Mesenchymal stem cell (in vitro differentiated cells and primary cell): ENCODE data around the gene CES4A. TPM values are rescaled to one million over a fixed set of nuclear protein-coding genes. Genes with fewer than 3 reads are reported as not detected.

Experiments
- DNase-seq: peaks from one replicate; pipeline ENCODE4 v3.0.0-alpha.2; 2013
- H2AFZ ChIP-seq: one replicate; pipeline ENCODE4 v1.6.1; 2013; ENCODE audit warnings: low read depth, mild to moderate bottlenecking, control low read depth, inconsistent platforms, low read length, moderate library complexity
- H2AK5ac ChIP-seq: 2 replicates; pipeline ENCODE4 v1.6.1; 2013; ENCODE audit warnings: low read length, moderate library complexity, mild to moderate bottlenecking, inconsistent platforms; ENCODE audit not compliant: severe bottlenecking
- H2BK120ac ChIP-seq: one replicate; pipeline ENCODE4 v1.6.1; 2013; ENCODE audit warnings: low read depth, mild to moderate bottlenecking, inconsistent platforms, low read length, moderate library complexity
- H2BK12ac ChIP-seq, 2 experiments: one replicate each; pipeline ENCODE4 v1.6.1; 2013; ENCODE audit warnings: inconsistent platforms in 2 of 2, low read length in 2 of 2, mild to moderate bottlenecking in 2 of 2, moderate library complexity in 2 of 2, control low read depth in 1 of 2
- H2BK15ac ChIP-seq: one replicate; pipeline ENCODE4 v1.6.1; 2013; ENCODE audit warnings: mild to moderate bottlenecking, low read depth, inconsistent platforms; ENCODE audit not compliant: poor library complexity, severe bottlenecking
- H2BK5ac ChIP-seq: 2 replicates; pipeline ENCODE4 v1.6.1; 2013; ENCODE audit warnings: low read depth, mild to moderate bottlenecking, low read length, control low read depth, inconsistent platforms; ENCODE audit not compliant: poor library complexity, severe bottlenecking
- H3K14ac ChIP-seq, 2 experiments: one replicate each; pipeline ENCODE4 v1.6.1; 2013; ENCODE audit warnings: inconsistent platforms in 2 of 2, low read length in 2 of 2, control low read depth in 1 of 2, mild to moderate bottlenecking in 1 of 2, moderate library complexity in 1 of 2
- H3K18ac ChIP-seq, 2 experiments: one replicate each; pipeline ENCODE4 v1.6.1; 2013; ENCODE audit warnings: inconsistent platforms in 2 of 2, low read length in 2 of 2, control low read depth in 1 of 2, low read depth in 1 of 2, mild to moderate bottlenecking in 1 of 2
- H3K23ac ChIP-seq, 2 experiments: one replicate each; pipeline ENCODE4 v1.6.1; 2013; ENCODE audit warnings: inconsistent platforms in 2 of 2, low read length in 2 of 2, mild to moderate bottlenecking in 2 of 2, moderate library complexity in 2 of 2, control low read depth in 1 of 2
- H3K27ac ChIP-seq: 2 replicates; pipeline ENCODE4 v1.5.1; 2013; ENCODE audit warnings: mild to moderate bottlenecking, moderate library complexity, low read length, control low read depth, inconsistent platforms; ENCODE audit not compliant: poor library complexity, severe bottlenecking
- H3K27me3 ChIP-seq, 2 experiments: 2 replicates each; pipeline versions ENCODE4 v1.6.1 to v1.7.0; 2013; ENCODE audit warnings: low read length in 2 of 2, mild to moderate bottlenecking in 2 of 2, moderate library complexity in 2 of 2, control low read depth in 1 of 2, inconsistent platforms in 1 of 2; ENCODE audit not compliant: control insufficient read depth in 1 of 2, insufficient read depth in 1 of 2
- H3K36me3 ChIP-seq, 2 experiments: 2 replicates each; pipeline versions ENCODE4 v1.6.1 to v1.7.0; 2013; ENCODE audit warnings: low read length in 2 of 2, control low read depth in 1 of 2, inconsistent platforms in 1 of 2, low read depth in 1 of 2, mild to moderate bottlenecking in 1 of 2; ENCODE audit not compliant: insufficient read depth in 2 of 2, control insufficient read depth in 1 of 2
- H3K4ac ChIP-seq, 2 experiments: one replicate each; pipeline ENCODE4 v1.6.1; 2013; ENCODE audit warnings: inconsistent platforms in 2 of 2, low read length in 2 of 2, mild to moderate bottlenecking in 2 of 2, moderate library complexity in 2 of 2, control low read depth in 1 of 2, low read depth in 1 of 2
- H3K4me1 ChIP-seq: 2 replicates; pipeline ENCODE4 v1.6.1; 2013; ENCODE audit warnings: low read depth, low read length, control low read depth; ENCODE audit not compliant: control insufficient read depth, insufficient read depth
- H3K4me2 ChIP-seq: 2 replicates; pipeline ENCODE4 v1.6.1; 2013; ENCODE audit warnings: low read length, mild to moderate bottlenecking, inconsistent platforms; ENCODE audit not compliant: poor library complexity, severe bottlenecking
- H3K4me3 ChIP-seq, 2 experiments: 2 replicates each; pipeline versions ENCODE4 v1.5.1 to v1.7.0; 2013; ENCODE audit warnings: low read length in 2 of 2, mild to moderate bottlenecking in 2 of 2, control low read depth in 1 of 2, low read depth in 1 of 2; ENCODE audit not compliant: insufficient read depth in 1 of 2
- H3K79me1 ChIP-seq: replicated peaks from 2 replicates; pipeline ENCODE4 v1.6.1; 2013; ENCODE audit warnings: mild to moderate bottlenecking, control low read depth, low read length, inconsistent platforms; ENCODE audit not compliant: poor library complexity, severe bottlenecking
- H3K9ac ChIP-seq: 2 replicates; pipeline ENCODE4 v1.7.0; 2013; ENCODE audit warnings: mild to moderate bottlenecking, low read length, moderate library complexity
- H3K9me3 ChIP-seq: 2 replicates; pipeline ENCODE4 v1.7.0; 2013; ENCODE audit warnings: mild to moderate bottlenecking, low read length; ENCODE audit not compliant: control insufficient read depth
- H4K8ac ChIP-seq: one replicate; pipeline ENCODE4 v1.6.1; 2013; ENCODE audit warnings: inconsistent platforms, mild to moderate bottlenecking, low read length, moderate library complexity
- H4K91ac ChIP-seq: one replicate; pipeline ENCODE4 v1.6.1; 2013; ENCODE audit warnings: mild to moderate bottlenecking, low read length, inconsistent platforms
- WGBS: methylation state at CpG from one replicate; pipeline ENCODE4 v1.1.7; 2013; ENCODE audit warnings: mixed read lengths; 5-methylcytosine and 5-hydroxymethylcytosine counted together
- polyA plus RNA-seq, 2 experiments: library from polyadenylated mRNA; stranded (reverse); fragments of 200-250 nt; gene quantifications; one replicate each; pipeline ENCODE4 v1.2.3, GENCODE V29; 2013

Gene CES4A
- 4.4 TPM for polyA plus RNA-seq (2013, experiment 1 of 2)
- polyA plus RNA-seq (2013, experiment 2 of 2) = 3.9 TPM

- Histone ChIP-seq H3K9me3 (no peaks in the 10 kb centered on the region), H3K14ac (peak within 1 kb of the TSS in 1 of 2 experiments; percentile 50), H2BK15ac (no peak within 1 kb of the TSS), H2AK5ac (no peak within 1 kb of the TSS), H3K27me3 (peaks cover 0 to 4% of the 10 kb centered on the region in 2 experiments), H4K91ac (no peak within 1 kb of the TSS), H3K36me3 (no peaks in the 10 kb centered on the region), H2BK12ac (no peak within 1 kb of the TSS), H4K8ac (no peak within 1 kb of the TSS), H3K18ac (no peak within 1 kb of the TSS), H3K23ac (peak within 1 kb of the TSS in 1 of 2 experiments; percentile 15), H3K27ac (no peak within 1 kb of the TSS), H3K4me3 (peak within 1 kb of the TSS in 1 of 2 experiments; percentile 11), H2BK120ac (no peak within 1 kb of the TSS), H3K4me1 (peaks cover 7% of the 10 kb centered on the region), H2AFZ (no peak within 1 kb of the TSS), H3K4ac (no peak within 1 kb of the TSS), H2BK5ac (no peak within 1 kb of the TSS), H3K9ac (peak within 1 kb of the TSS; percentile 8), H3K79me1 (no peaks in the 10 kb centered on the region), H3K4me2 (no peak within 1 kb of the TSS)
- WGBS = 74% methylated on average over 11 of the region's 11 CpGs
- DNase-seq = peak; percentile 77
Measured at GRCh38 chr16:66988197-66988788, at the start of gene CES4A. TSS of gene CES4A (plus strand) at chr16:66988589. CDS start at chr16:66988773, 184 bp downstream.

GRCh38 chr16:66939366-66939765, 49.0 kb upstream of the CES4A start:
- Histone ChIP-seq H2BK15ac (no peak overlapping the region), H3K9me3 (no peaks in the 10 kb centered on the region), H3K36me3 (peaks cover 63 to 74% of the 10 kb centered on the region in 2 experiments), H4K91ac (no peak overlapping the region), H3K4me2 (no peak overlapping the region), H3K4me1 (peaks cover 15% of the 10 kb centered on the region), H3K79me1 (peaks cover 36% of the 10 kb centered on the region), H2BK5ac (no peak overlapping the region), H3K4ac (no peak overlapping the region), H3K23ac (no peak overlapping the region), H3K27me3 (no peaks in the 10 kb centered on the region), H2AFZ (no peak overlapping the region), H3K27ac (no peak overlapping the region), H2AK5ac (no peak overlapping the region), H3K14ac (no peak overlapping the region), H3K9ac (no peak overlapping the region), H2BK12ac (no peak overlapping the region), H3K18ac (no peak overlapping the region), H2BK120ac (no peak overlapping the region), H4K8ac (no peak overlapping the region), H3K4me3 (no peak overlapping the region)
- DNase-seq = no peak

- H3K4me2 ChIP-seq = no peak overlapping the region
- H2BK12ac ChIP-seq = no peak overlapping the region
- 96% methylated on average over 16 of the region's 16 CpGs for WGBS
- no peak overlapping the region for H3K4ac ChIP-seq
- no peak overlapping the region for H3K14ac ChIP-seq
- peaks cover 63 to 74% of the 10 kb centered on the region in 2 experiments for H3K36me3 ChIP-seq
- H3K9me3 ChIP-seq = no peaks in the 10 kb centered on the region
- no peak overlapping the region for H2BK15ac ChIP-seq
- no peak overlapping the region for H2AK5ac ChIP-seq
- H2BK120ac ChIP-seq = no peak overlapping the region
- no peaks in the 10 kb centered on the region for H3K27me3 ChIP-seq
- no peak overlapping the region for H2AFZ ChIP-seq
- H3K18ac ChIP-seq = no peak overlapping the region
- H3K79me1 ChIP-seq = peaks cover 34% of the 10 kb centered on the region
- peaks cover 14% of the 10 kb centered on the region for H3K4me1 ChIP-seq
- H2BK5ac ChIP-seq = no peak overlapping the region
- H3K9ac ChIP-seq = no peak overlapping the region
- no peak overlapping the region for H3K4me3 ChIP-seq
- no peak overlapping the region for H4K8ac ChIP-seq
- H3K23ac ChIP-seq = no peak overlapping the region
- H3K27ac ChIP-seq = no peak overlapping the region
- H4K91ac ChIP-seq = peak overlapping the region; percentile 29
- DNase-seq = no peak
Measured at GRCh38 chr16:66940236-66940635, 48.2 kb upstream of the CES4A start.

- Histone ChIP-seq H3K14ac (no peak overlapping the region), H3K27me3 (no peaks in the 10 kb centered on the region), H4K8ac (no peak overlapping the region), H3K4me2 (no peak overlapping the region), H3K36me3 (peaks cover 57 to 62% of the 10 kb centered on the region in 2 experiments), H3K4me3 (no peak overlapping the region), H3K9ac (no peak overlapping the region), H2AFZ (no peak overlapping the region), H3K79me1 (peaks cover 20% of the 10 kb centered on the region), H3K4ac (no peak overlapping the region), H3K9me3 (no peaks in the 10 kb centered on the region), H2BK120ac (no peak overlapping the region), H2BK5ac (no peak overlapping the region), H3K4me1 (no peaks in the 10 kb centered on the region), H2AK5ac (no peak overlapping the region), H4K91ac (no peak overlapping the region), H3K23ac (no peak overlapping the region), H3K27ac (no peak overlapping the region), H2BK15ac (no peak overlapping the region), H3K18ac (no peak overlapping the region), H2BK12ac (no peak overlapping the region)
- 96% methylated on average over 5 of the region's 5 CpGs for WGBS
- no peak for DNase-seq
Measured at GRCh38 chr16:66942981-66943380, 45.4 kb upstream of the CES4A start.
